HepG2 (cell line): Measurements from ENCODE around the gene PXK. TPM values are rescaled to one million over a fixed set of nuclear protein-coding genes. Genes with fewer than 3 reads are reported as not detected.
A peak's percentile ranks its signal among the peaks of the same experiment; 100 is the strongest.

ENCODE experiments used
- GATAD2A ChIP-seq: IDR thresholded peaks from 2 replicates; pipeline ENCODE4 v1.6.1; 2016
- MTF2 ChIP-seq: sonication (generic); formaldehyde crosslinking; IDR thresholded peaks from 2 replicates; pipeline ENCODE4 v1.5.0; 2020; ENCODE audit warnings: missing genetic modification reagents, borderline replicate concordance
- RARA ChIP-seq: IDR thresholded peaks from 2 replicates; pipeline ENCODE4 v1.6.1; 2016; ENCODE audit warnings: missing genetic modification reagents, missing compliant biosample characterization
- SMAD3 ChIP-seq: sonication (generic); formaldehyde crosslinking; IDR thresholded peaks from 2 replicates; pipeline ENCODE4 v1.4.0; 2020; ENCODE audit warnings: missing genetic modification reagents
- SOX13 ChIP-seq, 3 experiments: fragments of 450-650 bp in 1 of 3; sonication (generic) in 1 of 3; formaldehyde crosslinking in 1 of 3; IDR thresholded peaks in 2 of 3; conservative IDR thresholded peaks in 1 of 3; 2 replicates each; pipeline versions ENCODE4 v1.5.0 to v1.6.1; 2016 to 2020; ENCODE audit warnings: antibody characterized with exemption in 1 of 3, mild to moderate bottlenecking in 1 of 3, missing compliant biosample characterization in 1 of 3, missing genetic modification reagents in 1 of 3, moderate library complexity in 1 of 3
- ZFP82 ChIP-seq: sonication (generic); formaldehyde crosslinking; IDR thresholded peaks from 2 replicates; pipeline ENCODE4 v1.5.1; 2020; ENCODE audit warnings: mild to moderate bottlenecking, missing genetic modification reagents, borderline replicate concordance
- ZNF121 ChIP-seq: sonication (generic); formaldehyde crosslinking; IDR thresholded peaks from 2 replicates; pipeline ENCODE4 v1.5.0; 2020; ENCODE audit warnings: mild to moderate bottlenecking, missing genetic modification reagents
- ZNF792 ChIP-seq: IDR thresholded peaks from 2 replicates; pipeline ENCODE4 v1.6.1; 2016
- polyA plus RNA-seq, 8 experiments: library from polyadenylated mRNA; depleted of rRNA in 3 of 8; stranded (reverse) in 7 of 8; unstranded in 1 of 8; fragments of >200 nt; fragmentation: Illumina TruSeq in 4 of 8; extraction: Trizol in 4 of 8; gene quantifications; 2 replicates each; pipeline versions ENCODE4 v1.2.1 to v1.2.3, GENCODE V29; 2011 to 2016; ENCODE audit warnings: low read depth in 4 of 8, missing spikeins in 1 of 8, mixed read lengths in 1 of 8; ENCODE audit not compliant: insufficient read depth in 1 of 8
- total RNA-seq, 5 experiments: library from RNA; depleted of rRNA; stranded (reverse); fragments of >200 nt; fragmentation: Illumina TruSeq; extraction: Trizol; gene quantifications; 2 replicates each; pipeline ENCODE4 v1.2.3, GENCODE V29; 2016; ENCODE audit warnings: low read depth in 1 of 5
- TF ChIP-seq, protein P1 (sequence below): sonication (generic); formaldehyde crosslinking; IDR thresholded peaks from 2 replicates; pipeline ENCODE4 v1.8.1; 2022; ENCODE audit warnings: mild to moderate bottlenecking, missing genetic modification reagents
- TF ChIP-seq, protein P2 (sequence below): sonication (generic); formaldehyde crosslinking; IDR thresholded peaks from 2 replicates; pipeline ENCODE4 v1.4.0; 2020; ENCODE audit warnings: missing genetic modification reagents
- TF ChIP-seq, protein P3 (sequence below): sonication (generic); formaldehyde crosslinking; IDR thresholded peaks from 2 replicates; pipeline ENCODE4 v1.5.0; 2020; ENCODE audit warnings: missing genetic modification reagents
- TF ChIP-seq, protein P4 (sequence below): sonication (generic); formaldehyde crosslinking; IDR thresholded peaks from 2 replicates; pipeline ENCODE4 v1.5.1; 2020; ENCODE audit warnings: mild to moderate bottlenecking, missing genetic modification reagents, moderate library complexity
- TF ChIP-seq, protein P5 (sequence below): IDR thresholded peaks from 2 replicates; pipeline ENCODE4 v1.4.0; 2020; ENCODE audit warnings: mild to moderate bottlenecking, missing genetic modification reagents

PXK gene
- total and polyA plus RNA-seq, 2 of the 13 experiments (the other 11 are each of a cell fraction or from before 2014, with no cell fraction given) = 6.4 to 18.6 TPM

DNA sequence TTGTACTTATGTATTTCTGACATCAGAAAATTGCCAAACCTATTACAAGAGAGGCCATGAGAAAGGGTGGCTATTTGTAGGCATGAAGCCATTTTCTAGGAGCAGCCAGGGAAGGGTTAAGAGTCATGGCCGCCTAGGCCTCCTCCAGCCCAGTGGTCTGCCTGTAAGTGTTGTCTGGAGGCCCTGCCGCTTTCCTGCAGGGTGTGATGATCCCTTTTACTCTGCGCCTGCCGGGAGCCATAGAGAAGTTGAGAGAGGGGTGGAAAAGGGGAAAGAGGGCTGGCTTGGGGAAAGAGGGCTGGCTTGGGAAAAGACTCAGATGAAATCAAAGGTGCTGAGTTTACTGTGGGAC, 130.1 kb downstream of the PXK start (continued):
- TF ChIP-seq, protein P1, sequence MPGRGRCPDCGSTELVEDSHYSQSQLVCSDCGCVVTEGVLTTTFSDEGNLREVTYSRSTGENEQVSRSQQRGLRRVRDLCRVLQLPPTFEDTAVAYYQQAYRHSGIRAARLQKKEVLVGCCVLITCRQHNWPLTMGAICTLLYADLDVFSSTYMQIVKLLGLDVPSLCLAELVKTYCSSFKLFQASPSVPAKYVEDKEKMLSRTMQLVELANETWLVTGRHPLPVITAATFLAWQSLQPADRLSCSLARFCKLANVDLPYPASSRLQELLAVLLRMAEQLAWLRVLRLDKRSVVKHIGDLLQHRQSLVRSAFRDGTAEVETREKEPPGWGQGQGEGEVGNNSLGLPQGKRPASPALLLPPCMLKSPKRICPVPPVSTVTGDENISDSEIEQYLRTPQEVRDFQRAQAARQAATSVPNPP (CRISPR knock-in tag) = no peak
- TF ChIP-seq SOX13 (IDR thresholded peaks at IDR 0.05) = 0 out of 2 replicates have a peak, but pooled peaks have one; percentile 22
- no peak for TF ChIP-seq SOX13 (CRISPR knock-in tag; conservative IDR thresholded peaks at IDR 0.05 in 1 of 2, IDR thresholded peaks at IDR 0.05 in 1 of 2)
- TF ChIP-seq, protein P2, sequence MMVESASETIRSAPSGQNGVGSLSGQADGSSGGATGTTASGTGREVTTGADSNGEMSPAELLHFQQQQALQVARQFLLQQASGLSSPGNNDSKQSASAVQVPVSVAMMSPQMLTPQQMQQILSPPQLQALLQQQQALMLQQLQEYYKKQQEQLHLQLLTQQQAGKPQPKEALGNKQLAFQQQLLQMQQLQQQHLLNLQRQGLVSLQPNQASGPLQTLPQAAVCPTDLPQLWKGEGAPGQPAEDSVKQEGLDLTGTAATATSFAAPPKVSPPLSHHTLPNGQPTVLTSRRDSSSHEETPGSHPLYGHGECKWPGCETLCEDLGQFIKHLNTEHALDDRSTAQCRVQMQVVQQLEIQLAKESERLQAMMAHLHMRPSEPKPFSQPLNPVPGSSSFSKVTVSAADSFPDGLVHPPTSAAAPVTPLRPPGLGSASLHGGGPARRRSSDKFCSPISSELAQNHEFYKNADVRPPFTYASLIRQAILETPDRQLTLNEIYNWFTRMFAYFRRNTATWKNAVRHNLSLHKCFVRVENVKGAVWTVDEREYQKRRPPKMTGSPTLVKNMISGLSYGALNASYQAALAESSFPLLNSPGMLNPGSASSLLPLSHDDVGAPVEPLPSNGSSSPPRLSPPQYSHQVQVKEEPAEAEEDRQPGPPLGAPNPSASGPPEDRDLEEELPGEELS (CRISPR knock-in tag) = 0 out of 2 replicates have a peak, but pooled peaks have one; percentile 12
- TF ChIP-seq, protein P3, sequence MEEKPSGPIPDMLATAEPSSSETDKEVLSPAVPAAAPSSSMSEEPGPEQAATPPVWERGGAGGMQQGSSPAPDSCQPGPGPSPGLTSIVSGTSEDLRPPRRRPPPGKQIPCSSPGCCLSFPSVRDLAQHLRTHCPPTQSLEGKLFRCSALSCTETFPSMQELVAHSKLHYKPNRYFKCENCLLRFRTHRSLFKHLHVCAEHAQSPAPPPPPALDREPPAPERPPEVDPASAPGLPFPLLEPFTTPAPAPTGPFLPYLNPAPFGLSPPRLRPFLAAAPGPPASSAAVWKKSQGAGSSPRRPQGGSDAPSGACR (CRISPR knock-in tag) = peak; percentile 76; the same call in 1 of the 2 replicates
- 0 out of 2 replicates have a peak, but pooled peaks have one; percentile 21 for TF ChIP-seq MTF2 (CRISPR knock-in tag)
- TF ChIP-seq, protein P4, sequence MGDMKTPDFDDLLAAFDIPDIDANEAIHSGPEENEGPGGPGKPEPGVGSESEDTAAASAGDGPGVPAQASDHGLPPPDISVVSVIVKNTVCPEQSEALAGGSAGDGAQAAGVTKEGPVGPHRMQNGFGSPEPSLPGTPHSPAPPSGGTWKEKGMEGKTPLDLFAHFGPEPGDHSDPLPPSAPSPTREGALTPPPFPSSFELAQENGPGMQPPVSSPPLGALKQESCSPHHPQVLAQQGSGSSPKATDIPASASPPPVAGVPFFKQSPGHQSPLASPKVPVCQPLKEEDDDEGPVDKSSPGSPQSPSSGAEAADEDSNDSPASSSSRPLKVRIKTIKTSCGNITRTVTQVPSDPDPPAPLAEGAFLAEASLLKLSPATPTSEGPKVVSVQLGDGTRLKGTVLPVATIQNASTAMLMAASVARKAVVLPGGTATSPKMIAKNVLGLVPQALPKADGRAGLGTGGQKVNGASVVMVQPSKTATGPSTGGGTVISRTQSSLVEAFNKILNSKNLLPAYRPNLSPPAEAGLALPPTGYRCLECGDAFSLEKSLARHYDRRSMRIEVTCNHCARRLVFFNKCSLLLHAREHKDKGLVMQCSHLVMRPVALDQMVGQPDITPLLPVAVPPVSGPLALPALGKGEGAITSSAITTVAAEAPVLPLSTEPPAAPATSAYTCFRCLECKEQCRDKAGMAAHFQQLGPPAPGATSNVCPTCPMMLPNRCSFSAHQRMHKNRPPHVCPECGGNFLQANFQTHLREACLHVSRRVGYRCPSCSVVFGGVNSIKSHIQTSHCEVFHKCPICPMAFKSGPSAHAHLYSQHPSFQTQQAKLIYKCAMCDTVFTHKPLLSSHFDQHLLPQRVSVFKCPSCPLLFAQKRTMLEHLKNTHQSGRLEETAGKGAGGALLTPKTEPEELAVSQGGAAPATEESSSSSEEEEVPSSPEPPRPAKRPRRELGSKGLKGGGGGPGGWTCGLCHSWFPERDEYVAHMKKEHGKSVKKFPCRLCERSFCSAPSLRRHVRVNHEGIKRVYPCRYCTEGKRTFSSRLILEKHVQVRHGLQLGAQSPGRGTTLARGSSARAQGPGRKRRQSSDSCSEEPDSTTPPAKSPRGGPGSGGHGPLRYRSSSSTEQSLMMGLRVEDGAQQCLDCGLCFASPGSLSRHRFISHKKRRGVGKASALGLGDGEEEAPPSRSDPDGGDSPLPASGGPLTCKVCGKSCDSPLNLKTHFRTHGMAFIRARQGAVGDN = peak; percentile 14; the same call in 1 of the 2 replicates
- TF ChIP-seq, protein P5, sequence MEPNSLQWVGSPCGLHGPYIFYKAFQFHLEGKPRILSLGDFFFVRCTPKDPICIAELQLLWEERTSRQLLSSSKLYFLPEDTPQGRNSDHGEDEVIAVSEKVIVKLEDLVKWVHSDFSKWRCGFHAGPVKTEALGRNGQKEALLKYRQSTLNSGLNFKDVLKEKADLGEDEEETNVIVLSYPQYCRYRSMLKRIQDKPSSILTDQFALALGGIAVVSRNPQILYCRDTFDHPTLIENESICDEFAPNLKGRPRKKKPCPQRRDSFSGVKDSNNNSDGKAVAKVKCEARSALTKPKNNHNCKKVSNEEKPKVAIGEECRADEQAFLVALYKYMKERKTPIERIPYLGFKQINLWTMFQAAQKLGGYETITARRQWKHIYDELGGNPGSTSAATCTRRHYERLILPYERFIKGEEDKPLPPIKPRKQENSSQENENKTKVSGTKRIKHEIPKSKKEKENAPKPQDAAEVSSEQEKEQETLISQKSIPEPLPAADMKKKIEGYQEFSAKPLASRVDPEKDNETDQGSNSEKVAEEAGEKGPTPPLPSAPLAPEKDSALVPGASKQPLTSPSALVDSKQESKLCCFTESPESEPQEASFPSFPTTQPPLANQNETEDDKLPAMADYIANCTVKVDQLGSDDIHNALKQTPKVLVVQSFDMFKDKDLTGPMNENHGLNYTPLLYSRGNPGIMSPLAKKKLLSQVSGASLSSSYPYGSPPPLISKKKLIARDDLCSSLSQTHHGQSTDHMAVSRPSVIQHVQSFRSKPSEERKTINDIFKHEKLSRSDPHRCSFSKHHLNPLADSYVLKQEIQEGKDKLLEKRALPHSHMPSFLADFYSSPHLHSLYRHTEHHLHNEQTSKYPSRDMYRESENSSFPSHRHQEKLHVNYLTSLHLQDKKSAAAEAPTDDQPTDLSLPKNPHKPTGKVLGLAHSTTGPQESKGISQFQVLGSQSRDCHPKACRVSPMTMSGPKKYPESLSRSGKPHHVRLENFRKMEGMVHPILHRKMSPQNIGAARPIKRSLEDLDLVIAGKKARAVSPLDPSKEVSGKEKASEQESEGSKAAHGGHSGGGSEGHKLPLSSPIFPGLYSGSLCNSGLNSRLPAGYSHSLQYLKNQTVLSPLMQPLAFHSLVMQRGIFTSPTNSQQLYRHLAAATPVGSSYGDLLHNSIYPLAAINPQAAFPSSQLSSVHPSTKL (CRISPR knock-in tag) = peak; percentile 30; the same call in 1 of the 2 replicates
- TF ChIP-seq ZNF792 (CRISPR knock-in tag) = no peak
- TF ChIP-seq ZNF121 (CRISPR knock-in tag) = no peak
- TF ChIP-seq RARA (CRISPR knock-in tag) = 0 out of 2 replicates have a peak, but pooled peaks have one; percentile 8
- TF ChIP-seq SMAD3 = no peak
- TF ChIP-seq GATAD2A = 0 out of 2 replicates have a peak, but pooled peaks have one; percentile 13
- 0 out of 2 replicates have a peak, but pooled peaks have one; percentile 11 for TF ChIP-seq ZFP82 (CRISPR knock-in tag)
